ENCODE results near the gene DIPK1B.
"Not testable (repeated sequence)": the region's sequence is repeated elsewhere in the genome, so short reads cannot be mapped to it uniquely, and the experiment has no call there.

The DIPK1B gene

DNA sequence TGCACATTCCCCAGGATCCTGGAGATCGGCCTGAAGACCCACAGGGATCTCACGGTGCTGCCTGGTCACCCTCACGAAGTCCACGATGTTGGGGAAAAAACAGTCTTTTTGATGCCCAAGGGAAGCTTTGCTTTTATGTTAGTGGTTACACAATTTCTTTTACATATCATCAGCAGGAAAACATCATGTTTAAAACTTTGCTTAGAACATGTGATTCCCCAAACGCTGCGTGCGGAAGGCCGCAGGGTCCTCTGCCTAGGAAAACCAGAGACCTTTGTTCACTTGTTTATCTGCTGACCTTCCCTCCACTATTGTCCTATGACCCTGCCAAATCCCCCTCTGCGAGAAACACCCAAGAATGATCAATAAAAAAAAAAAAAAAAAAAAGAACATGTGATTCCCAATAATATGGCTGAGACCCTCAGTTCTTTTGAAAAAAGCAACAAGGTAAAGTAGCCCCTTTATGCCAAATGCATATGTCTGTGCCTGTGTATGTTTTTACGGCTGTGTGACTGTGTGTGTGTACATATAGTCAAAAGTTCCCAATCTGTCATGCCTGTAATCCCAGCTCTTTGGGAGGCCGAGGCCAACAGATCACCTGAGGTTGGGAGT is 13.6 kb upstream of the DIPK1B start:
- DNase-seq (ENCODE audit: low read depth): no peak

DNA sequence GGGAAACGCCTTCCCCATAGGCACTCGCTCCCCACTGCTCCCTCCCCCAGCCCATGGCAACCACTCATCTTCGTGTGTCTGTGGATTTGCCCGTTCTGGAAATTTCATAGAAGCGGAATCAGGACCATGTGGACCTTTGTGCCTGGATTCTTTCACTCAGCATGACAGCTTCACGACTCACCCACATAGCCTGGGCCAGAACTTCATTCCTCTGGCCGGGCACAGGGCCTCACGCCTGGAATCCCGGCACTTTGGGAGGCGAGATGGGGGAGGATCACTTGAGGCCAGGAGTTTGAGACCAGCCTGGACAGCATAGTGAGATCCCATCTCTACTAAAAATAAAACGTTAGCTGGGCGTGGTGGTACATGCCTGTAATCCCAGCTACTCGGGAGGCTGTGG is 12.1 kb upstream of the DIPK1B start:
- no peak for DNase-seq (ENCODE audit: low read depth)

GRCh38 chr9:136700959-136701667 is 11.3 kb upstream of the DIPK1B start:
- DNase-seq (ENCODE audit: low read depth): peak; percentile 72

DNA sequence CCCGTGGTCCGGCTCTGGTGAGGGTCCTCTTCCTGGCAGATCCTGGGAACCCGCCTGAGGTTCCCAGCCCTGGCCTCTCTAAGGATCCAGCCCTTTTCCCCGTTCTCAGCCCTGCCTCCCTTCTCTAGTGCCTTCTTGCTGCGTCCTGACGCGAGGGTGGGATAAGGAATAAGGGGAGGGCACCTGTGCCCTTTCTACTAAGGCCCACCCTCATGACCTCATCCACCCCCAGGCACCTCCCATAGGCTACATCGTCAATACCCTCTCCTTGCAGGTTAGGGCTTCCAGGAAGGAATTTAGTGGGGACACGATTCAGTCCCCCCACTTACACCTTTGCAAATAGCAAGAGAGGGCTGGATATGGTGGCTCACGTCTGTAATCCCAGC is 10.7 kb upstream of the DIPK1B start:
- no peak for DNase-seq (ENCODE audit: low read depth)

DNA sequence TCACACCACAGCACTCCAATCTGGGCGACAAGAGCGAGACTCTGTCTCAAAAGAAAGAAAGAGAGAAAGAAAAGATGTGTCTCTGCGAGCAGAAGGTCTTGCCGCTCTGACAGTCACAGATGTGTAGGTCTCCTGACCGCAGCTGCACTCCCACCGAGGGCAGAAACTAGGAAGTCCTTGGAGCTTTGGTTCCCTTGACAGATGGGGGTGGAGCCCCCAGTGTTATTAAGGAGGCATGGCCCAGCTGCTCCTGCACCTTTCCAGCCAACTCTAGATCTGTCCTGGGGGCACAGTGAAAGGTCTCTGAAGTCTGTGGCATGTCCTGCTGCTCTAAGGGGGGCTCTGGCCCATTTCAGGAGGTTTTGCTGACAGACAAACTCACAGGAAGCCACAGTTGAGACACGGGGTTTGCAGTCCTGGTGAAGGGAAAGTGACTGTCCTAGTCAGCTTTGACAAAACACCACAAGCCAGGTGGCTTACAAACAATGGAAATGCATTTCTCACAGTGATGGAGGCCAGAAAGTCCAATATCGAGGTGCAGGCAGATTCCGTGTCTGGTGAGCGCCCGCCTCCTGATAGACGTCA is 9.0 kb upstream of the DIPK1B start:
- DNase-seq (ENCODE audit: low read depth): no peak

DNA sequence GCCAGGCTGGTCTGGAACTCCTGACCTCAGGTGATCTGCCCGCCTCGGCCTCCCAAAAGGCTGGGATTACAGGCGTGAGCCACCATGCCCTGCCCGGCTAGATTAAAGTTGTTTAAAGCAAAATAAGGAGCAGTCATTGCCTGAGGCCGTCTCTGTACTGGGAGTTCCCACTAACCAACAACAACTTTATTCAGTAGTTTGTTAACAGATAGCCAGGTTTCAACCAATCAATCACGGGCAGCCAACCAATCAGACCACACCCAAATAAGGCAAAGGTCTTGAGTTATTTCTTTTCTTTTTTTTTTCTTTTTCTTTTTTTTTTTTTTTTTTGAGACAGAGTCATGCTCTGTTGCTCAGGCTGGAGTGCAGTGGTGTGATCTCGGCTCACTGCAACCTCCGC is 7.6 kb upstream of the DIPK1B start:
- DNase-seq (ENCODE audit: low read depth): not testable (repeated sequence)

DNA sequence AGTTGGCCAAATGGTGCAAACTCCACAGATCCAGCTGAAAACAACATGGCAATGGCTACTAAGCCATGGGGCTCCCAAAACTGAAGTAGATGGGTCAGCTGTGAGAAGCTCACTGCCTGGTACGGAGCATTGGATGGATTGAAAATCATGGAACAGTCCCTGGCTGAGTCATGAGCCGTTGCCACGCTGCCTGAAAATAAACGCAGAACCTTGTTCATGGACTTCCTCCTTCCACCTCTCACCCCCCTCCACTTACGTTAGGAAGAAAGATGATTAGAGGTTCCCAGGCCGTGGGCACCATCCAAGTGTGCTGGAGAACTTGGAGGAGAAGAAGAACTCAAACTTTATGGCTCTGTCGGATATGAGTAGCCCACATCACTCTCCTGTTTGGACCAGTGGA is 6.8 kb upstream of the DIPK1B start:
- no peak for DNase-seq (ENCODE audit: low read depth)

GRCh38 chr9:136707011-136707410 is 5.4 kb upstream of the DIPK1B start:
- DNase-seq (ENCODE audit: low read depth): no peak

- no peak for DNase-seq (ENCODE audit: low read depth)
Measured at GRCh38 chr9:136707849-136708517, 4.4 kb upstream of the DIPK1B start.

DNA sequence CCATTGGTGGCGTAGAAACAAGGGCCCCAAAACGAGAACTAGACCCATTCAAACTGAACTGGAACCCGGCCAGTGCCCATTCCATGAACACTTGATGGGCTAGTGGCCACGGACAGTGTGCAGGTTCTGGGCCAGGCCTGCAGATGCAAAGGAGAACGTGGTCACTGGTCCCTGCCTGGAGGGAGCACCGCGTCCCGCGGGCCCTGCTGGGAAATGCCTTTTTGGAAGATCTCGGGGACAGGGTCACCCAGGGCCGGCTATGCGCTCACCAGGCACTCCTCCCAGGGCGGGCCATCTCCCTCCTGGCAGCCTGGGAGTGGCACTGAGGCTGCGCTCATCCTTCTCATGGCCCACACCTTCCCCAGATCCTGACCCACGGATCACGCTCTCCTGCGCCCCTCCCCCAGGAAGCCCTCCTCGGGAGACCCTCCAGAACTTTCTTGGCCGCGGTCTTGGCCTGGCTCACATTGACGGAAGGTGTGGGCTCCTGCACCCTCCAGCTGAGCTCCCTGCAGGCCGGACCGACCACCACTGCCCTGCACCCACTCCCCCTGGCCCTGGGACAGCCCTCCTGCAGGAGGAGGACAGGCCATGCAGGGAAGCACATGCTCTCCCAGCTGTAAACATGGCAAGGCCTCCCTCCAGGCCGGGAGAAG is 2.8 kb upstream of the DIPK1B start:
- DNase-seq (ENCODE audit: low read depth): no peak

GRCh38 chr9:136710543-136710942 is 1.8 kb upstream of the DIPK1B start:
- DNase-seq (ENCODE audit: low read depth): no peak

GRCh38 chr9:136711219-136711648 is 1.1 kb upstream of the DIPK1B start:
- DNase-seq (ENCODE audit: low read depth): not testable (repeated sequence)

DNA sequence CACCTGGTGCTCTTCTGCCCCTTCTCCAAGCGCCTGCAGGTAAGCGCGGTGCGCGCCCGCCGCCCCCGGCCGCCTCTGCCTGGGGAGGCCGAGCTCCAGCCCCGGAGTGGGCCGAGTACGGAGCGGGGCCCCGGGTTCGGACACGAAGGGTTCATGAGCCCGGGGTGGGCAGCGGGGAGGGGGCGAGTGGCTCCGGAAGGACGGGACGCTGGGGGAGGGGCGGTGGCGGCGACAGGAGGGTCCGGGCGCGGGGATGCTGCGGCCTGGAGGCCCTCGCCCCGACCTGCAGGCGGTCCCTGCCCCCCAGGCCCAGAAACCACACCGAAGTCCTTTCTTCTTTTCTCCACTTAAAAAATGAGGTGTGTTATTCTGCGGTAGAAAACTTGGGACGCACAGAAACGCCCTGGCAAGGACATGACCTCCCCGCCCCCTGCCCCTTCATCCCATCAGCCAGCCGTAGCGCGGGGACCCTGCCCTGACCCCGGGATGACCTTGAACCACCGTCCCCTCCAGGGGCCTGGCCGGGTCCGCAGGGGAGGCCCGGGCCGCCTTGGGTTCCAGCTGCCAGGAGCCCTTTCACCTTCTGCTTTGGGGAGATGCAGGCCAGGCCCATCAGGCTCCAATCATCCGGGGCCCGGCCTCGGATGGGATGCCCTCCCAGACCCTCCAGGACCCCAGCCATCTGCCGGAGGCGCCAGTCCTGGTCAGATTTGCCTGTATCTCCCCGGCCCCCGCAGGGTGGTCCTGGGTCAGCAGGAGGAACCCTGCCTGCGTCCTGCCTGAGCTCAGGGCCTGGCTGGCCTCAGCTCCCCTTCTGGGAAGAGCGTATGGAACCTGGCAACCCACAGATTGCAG is 545 bp downstream of the DIPK1B start:
- DNase-seq (ENCODE audit: low read depth): no peak

- DNase-seq (ENCODE audit: low read depth): no peak
Measured at GRCh38 chr9:136713550-136713949, 1.2 kb downstream of the DIPK1B start.

DNA sequence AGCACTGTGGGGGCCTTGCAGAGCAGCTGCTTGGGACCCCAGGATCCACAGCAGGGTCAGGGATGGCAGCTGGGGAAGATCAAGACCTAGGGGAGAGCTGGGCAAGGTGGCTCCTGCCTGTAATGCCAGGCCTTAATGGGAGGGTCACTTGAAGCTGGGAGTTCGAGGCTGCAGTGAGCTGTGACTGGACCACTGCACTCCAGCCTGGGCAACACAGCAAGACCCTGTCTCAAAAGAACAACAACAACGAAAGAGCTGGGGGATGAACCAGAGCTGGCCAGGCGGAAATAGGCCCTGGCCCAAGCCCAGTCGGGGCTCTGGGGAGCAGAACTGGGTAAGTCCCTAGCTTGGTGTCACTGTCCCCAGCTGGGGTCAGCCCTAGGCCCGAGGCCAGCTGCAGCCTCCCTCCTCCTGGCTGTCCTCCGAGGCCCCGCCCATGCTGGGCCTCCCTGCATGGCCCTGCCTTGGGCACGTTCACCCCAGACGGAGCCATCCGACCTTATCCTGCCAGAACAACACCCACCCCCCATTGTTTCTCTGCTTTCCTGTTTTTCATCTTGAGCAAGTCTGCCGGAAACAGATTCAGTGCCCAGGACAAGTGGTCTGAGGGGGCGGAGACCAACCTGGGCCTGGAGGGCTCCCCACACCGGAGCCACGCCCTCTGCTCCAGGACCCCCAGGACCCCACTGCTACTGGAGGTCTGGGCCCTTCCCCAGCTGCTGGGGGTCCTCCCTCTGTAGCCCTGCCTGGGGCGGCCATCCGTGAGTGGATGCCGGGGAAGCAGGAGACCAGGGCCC is 1.9 kb downstream of the DIPK1B start:
- no peak for DNase-seq (ENCODE audit: low read depth)

- DNase-seq (ENCODE audit: low read depth): no peak
Measured at GRCh38 chr9:136714893-136715274, 2.5 kb downstream of the DIPK1B start.

DNA sequence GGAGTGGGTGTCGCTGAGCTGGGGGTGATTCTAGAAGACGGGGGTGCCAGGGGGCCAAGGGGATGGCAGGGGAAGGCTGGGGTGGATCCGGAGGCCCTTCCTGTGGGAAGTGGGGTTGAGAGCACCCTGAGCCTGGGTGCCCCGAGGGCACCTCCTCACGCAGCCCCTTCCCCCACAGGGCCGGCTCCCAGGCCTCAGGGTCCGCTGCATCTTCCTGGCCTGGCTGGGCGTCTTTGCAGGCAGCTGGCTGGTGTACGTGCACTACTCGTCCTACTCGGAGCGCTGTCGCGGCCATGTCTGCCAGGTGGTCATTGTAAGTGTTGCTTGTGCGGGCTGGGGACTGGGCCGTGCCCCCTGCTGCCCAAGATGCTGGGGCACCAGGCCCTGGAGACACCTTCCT is 5.0 kb downstream of the DIPK1B start:
- no peak for DNase-seq (ENCODE audit: low read depth)

DNA sequence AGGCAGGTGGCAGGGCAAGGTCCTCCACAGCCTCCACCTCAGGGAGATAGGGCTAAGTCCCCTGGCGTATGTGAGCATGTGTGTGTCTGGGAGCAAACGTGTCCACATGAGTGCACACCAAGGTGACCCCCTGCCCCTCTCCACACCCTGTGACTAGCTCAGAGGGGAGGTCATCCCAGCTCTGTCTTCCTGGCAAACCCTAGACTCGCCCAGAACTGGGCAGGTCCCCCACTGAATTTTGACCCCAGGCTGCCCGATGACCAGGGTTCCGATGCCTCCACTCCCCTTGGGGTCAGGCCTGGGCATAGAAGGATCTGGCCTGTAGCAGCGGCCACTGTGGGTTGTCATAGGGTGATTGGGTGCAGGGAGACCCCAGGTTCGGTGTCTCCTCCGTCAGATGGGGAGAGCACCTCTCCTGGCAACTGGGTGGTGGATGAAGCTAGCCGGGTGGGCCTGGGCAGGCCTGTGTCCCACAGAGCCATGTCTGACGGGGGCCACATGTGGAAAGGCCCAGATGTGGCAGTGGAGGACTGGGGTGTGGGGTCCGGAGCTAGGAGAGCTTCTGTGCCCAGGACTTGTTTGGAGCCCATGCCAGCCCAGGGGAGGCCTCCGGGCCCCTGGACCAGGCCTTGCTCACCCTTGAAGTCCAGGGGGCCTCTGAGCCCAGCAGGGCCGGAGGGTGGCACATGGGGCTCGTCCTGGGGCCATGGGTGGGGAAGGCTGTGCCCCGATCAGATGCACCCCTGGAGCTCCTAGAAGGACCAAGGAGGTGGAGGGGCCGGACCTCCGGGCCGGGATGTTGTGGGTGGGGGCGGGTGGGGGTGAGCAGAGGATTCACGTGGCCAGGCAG is 6.2 kb downstream of the DIPK1B start:
- DNase-seq (ENCODE audit: low read depth): no peak

DNA sequence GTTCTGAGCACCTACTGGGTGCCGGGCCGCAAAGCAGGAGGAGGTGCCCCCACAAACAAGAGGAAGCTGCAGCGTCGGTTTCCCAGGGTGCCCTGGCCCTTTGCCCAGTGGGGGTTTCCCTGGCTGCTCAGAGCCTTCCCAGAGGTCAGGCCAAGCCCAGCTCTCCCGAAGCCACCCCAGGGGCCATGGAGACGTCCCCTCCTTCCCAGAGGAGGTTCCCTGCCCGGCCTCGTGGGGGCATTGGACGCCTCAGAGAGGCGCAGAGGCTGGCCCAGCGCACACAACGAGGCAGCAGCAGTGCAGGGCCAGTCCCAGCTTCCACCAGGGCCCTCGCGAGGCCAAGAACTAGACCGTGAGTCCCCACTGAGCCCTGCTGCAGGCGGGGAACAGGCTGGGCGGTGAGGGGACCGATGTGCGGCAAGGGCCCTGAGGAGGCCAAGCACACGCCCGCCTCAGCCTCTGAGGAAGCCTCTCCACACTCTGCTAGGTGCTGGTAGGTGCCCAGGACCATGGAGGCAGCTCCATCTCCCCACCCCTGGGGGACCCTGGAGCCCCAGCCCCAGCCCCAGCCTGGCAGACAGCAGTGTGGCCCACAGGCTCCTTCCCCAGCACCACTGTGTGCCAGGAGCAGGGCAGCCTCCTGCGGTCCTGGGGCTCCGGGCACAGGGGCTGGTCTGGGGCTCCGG is 7.0 kb downstream of the DIPK1B start:
- no peak for DNase-seq (ENCODE audit: low read depth)

Measured in activated T-cell treated with anti-CD3 and anti-CD28 coated beads for 48 hours (primary cell).